ENCODE measurements around the gene CBFA2T2.

The CBFA2T2 gene

GRCh38 chr20:33653218-33653899, 163.5 kb downstream of the CBFA2T2 start:
- no peak overlapping the region for H3K4me3 ChIP-seq (replicated peaks in 1 of 2; ENCODE audit: low read depth in 2 of 2, low read length in 2 of 2)
- DNase-seq (ENCODE audit: low read depth in 2 of 2), result peak; percentile 75 to 78
- peak; percentile 95 for TF ChIP-seq CTCF (IDR thresholded peaks at IDR 0.05; ENCODE audit: low read depth, low read length)

- H3K4me3 ChIP-seq (replicated peaks in 1 of 2; ENCODE audit: low read depth in 2 of 2, low read length in 2 of 2), result no peak overlapping the region
- TF ChIP-seq CTCF (IDR thresholded peaks at IDR 0.05; ENCODE audit: low read depth, low read length), result no peak
- no peak for DNase-seq (ENCODE audit: low read depth in 2 of 2)
Observed at GRCh38 chr20:33653900-33654596, 164.2 kb downstream of the CBFA2T2 start.

- DNase-seq (ENCODE audit: low read depth in 2 of 2), result no peak
- no peak overlapping the region for H3K4me3 ChIP-seq (replicated peaks in 1 of 2; ENCODE audit: low read depth in 2 of 2, low read length in 2 of 2)
- TF ChIP-seq CTCF (IDR thresholded peaks at IDR 0.05; ENCODE audit: low read depth, low read length), result no peak
Observed at GRCh38 chr20:33654680-33655161, 164.8 kb downstream of the CBFA2T2 start.

GRCh38 chr20:33655164-33655563, 165.3 kb downstream of the CBFA2T2 start:
- no peak overlapping the region for H3K4me3 ChIP-seq (replicated peaks in 1 of 2; ENCODE audit: low read depth in 2 of 2, low read length in 2 of 2)
- no peak for DNase-seq (ENCODE audit: low read depth in 2 of 2)
- no peak for TF ChIP-seq CTCF (IDR thresholded peaks at IDR 0.05; ENCODE audit: low read depth, low read length)

GRCh38 chr20:33656010-33656782, 166.3 kb downstream of the CBFA2T2 start:
- no peak overlapping the region for H3K4me3 ChIP-seq (replicated peaks in 1 of 2; ENCODE audit: low read depth in 2 of 2, low read length in 2 of 2)
- TF ChIP-seq CTCF (IDR thresholded peaks at IDR 0.05; ENCODE audit: low read depth, low read length), result no peak
- no peak for DNase-seq (ENCODE audit: low read depth in 2 of 2)

GRCh38 chr20:33656783-33657703, 167.1 kb downstream of the CBFA2T2 start:
- no peak overlapping the region for H3K4me3 ChIP-seq (replicated peaks in 1 of 2; ENCODE audit: low read depth in 2 of 2, low read length in 2 of 2)
- TF ChIP-seq CTCF (IDR thresholded peaks at IDR 0.05; ENCODE audit: low read depth, low read length), result no peak
- DNase-seq (ENCODE audit: low read depth in 2 of 2), result no peak
